Activated T-cell treated with anti-CD3 and anti-CD28 coated beads, Interleukin-2, amount 50 U/mL, for 1 hour (primary cell): ENCODE results near the gene TNNT3.
A peak's percentile ranks its signal among the peaks of the same experiment; 100 is the strongest.
"Not testable (repeated sequence)": the region's sequence is repeated elsewhere in the genome, so short reads cannot be mapped to it uniquely, and the experiment has no call there.

Source experiments
- DNase-seq: peaks from one replicate; pipeline ENCODE4 v3.0.0-alpha.2; 2020

Gene TNNT3

GRCh38 chr11:1919391-1920127 is at the start of gene TNNT3:
TNNT3 (plus strand) TSS chr11:1919703; CDS start chr11:1922875, 3,172 bp downstream.
- DNase-seq = no peak

DNA sequence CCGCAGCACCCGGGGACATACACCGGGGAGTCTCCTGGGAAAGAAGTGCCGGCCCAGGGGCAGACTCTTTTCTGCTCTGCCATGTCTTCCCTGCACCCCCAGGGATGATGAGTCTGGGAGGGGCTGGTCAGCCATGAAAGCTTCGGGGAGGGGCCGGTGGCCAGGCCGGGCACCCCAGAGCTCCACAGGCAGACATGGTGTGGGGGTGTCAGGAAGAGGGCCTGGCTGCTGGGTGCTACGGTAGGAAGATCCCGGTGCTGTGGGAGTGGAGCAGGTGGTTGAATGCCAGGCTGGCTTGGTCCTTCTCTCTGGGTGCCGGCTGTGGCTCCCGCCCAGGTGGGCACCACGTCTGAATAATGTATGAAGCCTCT is 49.2 kb upstream of the TNNT3 start:
- DNase-seq = no peak

DNA sequence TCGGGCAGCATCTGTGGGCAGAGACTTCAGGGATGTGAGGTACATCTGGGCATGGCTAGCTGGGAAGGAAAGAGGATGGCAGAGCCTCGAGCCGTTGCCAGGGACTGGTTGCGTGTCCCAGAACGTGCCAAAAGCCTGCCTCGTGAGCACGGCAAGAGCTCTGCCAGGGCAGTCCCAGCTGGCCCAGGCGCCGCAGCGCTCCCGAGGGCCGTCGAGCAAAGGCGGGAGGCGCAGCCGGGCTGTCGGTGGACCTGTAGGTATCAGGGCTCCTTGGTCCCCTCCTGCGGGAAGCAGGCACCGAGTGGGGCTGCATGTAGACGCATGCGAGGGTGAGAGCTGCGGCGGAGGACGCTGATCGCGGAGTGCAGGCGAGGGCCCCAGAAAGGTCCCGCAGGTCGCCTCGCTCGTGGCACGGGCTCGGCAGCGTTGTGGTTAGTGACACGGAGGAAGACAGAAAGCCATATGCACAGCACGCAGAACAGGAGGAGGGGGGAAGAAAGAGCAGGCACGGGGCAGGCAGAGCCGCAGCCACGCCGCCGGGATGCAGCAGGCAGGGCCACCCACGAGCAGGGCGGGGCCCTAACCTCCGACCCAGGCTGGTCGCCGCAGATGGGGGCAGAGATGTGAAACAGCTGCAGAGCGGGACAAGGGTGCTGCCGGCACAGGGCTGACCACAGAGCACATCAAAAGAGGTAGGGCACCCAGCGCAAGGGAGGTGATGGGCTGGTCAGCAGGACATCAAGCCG is 48.6 kb upstream of the TNNT3 start:
- peak; percentile 58 for DNase-seq

DNA sequence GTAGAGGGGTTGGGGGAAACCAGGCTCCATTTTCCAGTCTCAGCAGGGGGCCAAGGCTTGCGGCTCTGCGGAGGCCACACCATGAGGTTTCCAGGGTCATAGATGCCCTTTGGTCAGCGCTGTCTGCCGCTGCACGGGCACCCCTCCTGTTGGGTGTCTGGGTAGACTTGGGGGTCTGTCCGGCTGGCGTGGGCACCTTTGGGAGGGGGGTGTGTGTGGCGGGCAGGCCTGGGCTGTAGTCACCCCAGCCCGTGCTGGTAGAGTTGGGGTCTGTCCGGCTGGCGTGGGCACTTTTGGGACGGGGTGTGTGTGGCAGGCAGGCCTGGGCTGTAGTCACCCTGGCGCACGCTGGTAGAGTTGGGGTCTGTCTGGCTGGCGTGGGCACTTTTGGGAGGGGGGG is 48.0 kb upstream of the TNNT3 start:
- DNase-seq = no peak

DNA sequence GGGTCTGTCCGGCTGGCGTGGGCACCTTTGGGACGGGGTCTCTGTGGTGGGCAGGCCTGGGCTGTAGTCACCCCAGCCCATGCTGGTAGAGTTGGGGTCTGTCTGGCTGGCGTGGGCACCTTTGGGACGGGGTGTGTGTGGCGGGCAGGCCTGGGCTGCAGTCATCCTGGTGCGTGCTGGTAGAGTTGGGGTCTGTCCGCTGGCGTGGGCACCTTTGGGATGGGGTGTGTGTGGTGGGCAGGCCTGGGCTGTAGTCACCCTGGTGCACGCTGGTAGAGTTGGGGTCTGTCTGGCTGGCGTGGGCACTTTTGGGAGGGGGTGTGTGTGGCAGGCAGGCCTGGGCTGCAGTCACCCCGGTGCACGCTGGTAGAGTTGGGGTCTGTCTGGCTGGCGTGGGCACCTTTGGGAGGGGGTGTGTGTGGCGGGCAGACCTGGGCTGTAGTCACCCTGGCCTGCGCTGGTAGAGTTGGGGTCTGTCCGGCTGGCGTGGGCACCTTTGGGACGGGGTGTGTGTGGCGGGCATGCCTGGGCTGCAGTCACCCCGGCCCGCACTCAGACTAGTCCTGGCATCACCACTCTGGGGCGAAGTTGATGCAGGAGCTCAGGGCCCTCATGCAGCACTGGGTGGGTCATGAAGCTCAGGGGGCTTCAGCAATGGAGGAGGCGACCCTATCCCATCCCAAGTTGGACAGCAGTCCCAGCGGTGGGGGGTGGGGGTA is 47.1 kb upstream of the TNNT3 start:
- DNase-seq = peak; percentile 14

DNA sequence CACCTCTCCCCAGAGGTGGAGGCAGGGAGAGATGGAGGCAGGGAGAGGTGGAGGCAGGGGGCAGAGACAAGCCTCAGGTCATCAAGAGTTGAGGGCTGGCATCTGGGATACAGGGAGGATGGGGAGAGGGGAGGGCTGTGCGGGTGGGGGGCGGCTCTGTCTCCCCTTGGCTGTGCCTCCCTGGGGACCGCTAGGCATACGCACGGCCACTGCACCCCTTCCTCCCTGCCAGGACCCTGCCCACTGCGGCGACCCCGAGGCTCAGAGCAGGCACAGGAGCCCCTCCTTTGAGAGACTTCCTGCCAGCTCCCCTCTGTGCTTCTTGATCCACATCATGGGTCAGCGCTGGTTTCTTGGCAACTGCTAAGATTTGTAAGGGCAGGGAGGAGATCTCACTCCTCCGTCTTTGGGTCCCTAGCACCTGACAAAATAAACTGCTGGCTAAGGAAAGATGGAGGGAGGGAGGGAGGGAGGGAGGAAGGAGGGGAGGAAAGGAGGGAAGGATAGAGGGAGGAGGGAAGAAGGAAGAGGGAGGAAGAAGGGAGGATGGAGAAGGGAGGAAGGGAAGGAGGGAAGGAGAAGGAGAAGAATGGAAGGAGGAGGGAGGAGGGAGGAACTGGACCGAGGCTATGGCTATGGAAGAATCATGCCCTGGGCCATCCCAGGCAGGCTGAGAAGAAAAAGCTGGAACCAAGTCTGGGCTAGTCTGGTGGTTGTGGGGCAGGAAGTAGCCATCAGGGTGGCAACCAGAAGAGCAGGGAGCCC is 46.3 kb upstream of the TNNT3 start:
- peak; percentile 12 for DNase-seq

- DNase-seq = not testable (repeated sequence)
Measured at GRCh38 chr11:1873813-1874150, 45.7 kb upstream of the TNNT3 start.

- DNase-seq = not testable (repeated sequence)
Measured at GRCh38 chr11:1874441-1875092, 44.9 kb upstream of the TNNT3 start.

- no peak for DNase-seq
Measured at GRCh38 chr11:1875093-1875850, 44.2 kb upstream of the TNNT3 start.

GRCh38 chr11:1875851-1876301 is 43.6 kb upstream of the TNNT3 start:
- not testable (repeated sequence) for DNase-seq

DNA sequence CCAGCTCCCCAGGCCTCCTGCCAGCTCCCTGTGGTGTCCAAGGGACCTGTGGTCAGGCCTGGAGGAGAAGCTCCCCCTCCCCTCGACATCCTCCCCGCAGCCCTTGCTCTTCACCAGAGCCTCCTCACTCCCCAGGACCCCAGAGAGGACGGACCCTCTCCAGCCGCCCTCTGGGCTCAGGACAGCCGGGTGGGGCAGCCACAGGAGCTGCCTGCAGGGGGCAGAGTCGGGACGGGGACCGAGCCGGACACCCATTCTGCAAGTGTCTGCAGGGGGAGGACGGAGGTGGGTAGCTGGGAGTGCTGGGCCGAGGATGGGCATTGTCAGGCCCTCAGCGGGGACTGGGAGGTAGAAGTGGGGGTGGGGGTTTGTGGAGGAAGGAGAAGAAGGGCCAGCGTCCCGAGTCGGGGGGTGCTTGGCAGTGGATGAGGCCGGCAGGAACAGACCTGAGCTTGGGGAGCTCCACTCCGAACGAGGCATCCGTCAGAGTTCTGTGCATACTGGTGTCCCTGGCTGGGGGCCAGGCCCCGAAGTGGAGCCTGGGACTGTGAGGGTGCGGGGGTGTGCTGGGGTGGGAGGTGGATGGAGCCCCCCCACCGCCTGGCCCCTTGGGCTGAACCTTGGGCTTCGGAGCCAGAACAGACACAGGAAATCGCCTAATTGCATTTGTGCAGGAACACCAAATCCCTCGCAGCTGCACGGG is 43.0 kb upstream of the TNNT3 start:
- peak; percentile 29 for DNase-seq

GRCh38 chr11:1877211-1878136 is 42.0 kb upstream of the TNNT3 start:
- DNase-seq = peak; percentile 19

DNA sequence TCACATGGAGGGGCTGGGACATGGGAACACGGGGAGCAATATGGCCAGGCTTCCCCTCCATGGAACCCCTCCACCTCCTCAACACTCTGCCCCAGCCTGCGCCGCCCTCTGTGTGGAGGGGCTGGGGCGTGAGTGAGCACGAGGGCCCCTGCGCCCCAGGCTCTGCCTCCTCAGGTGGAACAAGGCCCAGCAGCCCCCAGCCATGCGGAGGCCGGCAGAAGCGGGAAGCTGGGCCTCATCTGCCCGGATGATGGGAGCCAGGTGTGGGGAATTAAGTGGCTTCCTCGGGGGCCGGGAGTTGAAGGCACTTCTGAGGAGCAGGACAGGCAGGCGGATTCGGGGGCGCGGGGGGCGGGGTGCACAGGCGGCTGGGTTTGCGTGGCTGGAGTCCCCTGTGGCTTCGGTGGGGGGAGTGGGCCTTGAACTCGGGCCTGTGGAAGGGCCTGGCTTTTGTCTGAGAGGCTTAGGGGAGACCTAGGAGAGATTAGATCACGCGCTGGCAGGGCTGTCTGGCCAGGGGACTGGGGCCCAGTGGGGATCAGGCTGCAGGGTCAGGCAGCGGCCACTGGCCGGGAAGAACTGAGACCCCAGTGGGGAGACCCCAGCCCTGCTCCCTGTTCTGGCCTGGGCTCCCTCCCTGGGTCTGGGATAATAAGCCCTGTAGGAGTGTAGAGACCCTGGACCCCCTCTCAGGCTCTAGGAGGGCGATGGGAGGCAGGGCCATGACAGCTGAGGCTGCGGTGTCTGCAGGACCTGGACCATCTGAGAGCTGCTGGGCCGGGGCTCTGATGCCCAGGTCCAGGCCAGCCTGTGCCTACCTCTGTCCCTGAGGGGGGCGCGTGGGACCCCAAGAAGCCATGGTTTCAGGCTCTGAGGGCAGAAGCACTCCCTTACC is 41.1 kb upstream of the TNNT3 start:
- no peak for DNase-seq

DNA sequence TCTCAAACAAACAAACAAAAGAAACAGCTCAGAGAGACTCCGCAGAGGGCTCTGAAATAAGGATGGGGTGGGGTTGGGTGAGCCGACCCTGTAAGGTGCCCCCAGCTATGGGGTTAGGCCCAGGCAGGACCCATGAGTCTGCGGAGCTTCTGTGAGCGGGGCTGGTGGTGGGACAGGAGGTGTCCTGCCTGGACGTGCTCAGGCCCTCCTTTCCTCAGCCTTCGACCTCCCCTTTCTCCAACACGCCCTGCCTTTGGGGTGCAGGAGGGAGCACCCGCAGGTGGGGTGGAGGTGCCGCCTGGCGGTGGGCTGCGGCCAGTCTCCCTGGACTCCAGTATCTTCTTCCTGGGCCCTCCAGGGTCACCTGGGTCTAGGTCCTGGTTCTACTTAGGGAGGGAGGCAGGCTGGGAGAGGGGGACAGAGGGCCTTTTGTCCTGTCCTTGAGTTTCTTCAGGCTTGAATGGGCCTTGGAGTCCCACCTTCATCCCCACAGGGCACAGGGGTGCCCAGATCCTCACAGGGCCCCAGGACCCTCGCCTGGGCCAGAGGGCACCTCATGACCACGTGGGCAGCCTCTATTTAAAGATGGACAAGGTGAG is 40.1 kb upstream of the TNNT3 start:
- DNase-seq = no peak

DNA sequence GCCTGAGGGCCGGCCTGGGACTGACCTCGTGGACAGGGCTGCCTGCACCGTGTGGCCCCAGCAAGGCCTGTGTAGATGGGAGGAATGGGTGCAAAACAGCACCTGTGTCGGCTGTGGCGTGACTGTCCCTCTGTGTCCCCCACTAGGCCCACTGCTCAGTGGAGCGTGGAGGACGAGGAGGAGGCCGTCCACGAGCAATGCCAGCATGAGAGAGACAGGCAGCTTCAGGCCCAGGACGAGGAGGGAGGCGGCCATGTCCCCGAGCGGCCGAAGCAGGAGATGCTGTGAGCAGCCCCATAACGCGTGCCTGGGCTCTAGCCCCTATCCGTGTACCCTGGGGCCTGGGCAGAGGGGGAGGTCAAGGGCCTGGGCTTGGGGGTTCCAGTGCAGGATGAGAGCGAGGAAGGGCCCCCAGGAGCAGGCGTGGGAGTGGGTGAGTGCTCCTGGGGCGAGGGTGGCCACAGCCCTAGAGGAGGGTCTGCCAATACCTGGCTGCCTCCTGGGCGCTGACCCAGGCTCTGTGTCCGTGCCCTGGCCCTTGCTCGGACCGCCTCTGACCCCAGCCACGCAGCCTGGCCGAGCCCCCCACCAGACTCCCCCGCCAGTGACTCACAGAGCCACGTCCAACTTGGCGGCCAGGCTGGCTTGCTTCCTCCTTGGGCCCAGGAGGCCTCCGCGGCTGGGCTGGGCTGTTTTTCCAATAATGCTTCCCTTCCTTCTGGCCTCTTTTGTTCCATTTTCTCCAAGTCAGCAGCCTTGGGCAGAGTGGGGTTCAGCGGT is 39.4 kb upstream of the TNNT3 start:
- DNase-seq = no peak

DNA sequence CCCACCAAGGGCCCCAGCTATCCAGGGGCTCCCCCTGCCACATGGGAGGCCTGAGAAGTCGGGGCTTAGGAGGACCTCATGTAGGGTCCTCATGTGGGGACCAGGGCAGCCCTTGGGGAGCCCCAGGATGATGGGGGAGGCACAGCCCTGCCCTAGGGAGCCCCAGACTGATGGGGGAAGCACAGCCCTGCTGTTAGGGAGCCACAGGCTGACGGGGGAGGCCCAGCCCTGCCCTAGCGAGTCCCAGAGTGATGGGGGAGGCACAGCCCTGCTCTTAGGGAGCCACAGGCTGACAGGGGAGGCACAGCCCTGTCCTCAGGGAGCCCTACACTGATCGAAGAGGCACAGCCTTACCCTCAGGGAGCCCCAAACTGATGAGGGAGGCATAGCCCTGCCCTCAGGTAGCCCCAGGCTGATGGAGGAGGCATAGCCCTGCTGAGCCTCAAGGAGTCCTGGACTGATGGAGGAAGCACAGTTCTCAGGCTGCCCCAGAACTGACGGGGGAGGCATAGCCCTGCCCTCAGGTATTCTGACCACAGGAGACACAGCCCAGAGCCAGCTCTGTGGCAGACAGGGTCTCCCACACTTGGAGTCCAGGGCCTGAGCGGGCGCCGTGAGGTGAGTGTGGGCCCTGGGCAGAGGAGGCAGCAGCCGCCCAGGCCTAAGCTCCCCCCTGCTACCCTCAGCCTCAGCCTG is 38.6 kb upstream of the TNNT3 start:
- peak; percentile 28 for DNase-seq
